GM19455 (cell line): ENCODE measurements around the gene PLCL2.
A peak's percentile ranks its signal among the peaks of the same experiment; 100 is the strongest.

ENCODE experiments used
- ATAC-seq: cut with Tn5 transposase; IDR thresholded peaks from one replicate; pipeline ENCODE4 v1.9.1; 2021; ENCODE audit not compliant: unreplicated experiment

PLCL2 gene

DNA sequence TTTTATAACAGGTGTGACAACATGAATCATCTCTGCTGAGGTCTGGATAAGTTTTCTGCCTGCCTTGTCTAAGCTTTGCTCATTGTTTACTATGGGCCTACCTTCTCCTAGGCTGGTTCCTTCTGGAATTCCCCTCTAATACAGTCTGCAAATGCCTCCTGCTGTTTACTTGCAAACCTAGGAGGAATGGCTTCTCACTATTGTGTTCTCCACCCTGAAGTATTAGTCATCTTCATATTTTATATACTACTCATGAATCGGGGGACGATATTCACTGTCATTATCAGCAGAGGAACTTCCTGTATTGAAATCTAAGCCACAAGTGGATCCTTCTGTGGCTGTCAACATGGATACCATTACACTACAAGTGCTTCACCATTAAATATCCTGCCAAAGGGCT is 154.8 kb downstream of the PLCL2 start:
- ATAC-seq: no peak

DNA sequence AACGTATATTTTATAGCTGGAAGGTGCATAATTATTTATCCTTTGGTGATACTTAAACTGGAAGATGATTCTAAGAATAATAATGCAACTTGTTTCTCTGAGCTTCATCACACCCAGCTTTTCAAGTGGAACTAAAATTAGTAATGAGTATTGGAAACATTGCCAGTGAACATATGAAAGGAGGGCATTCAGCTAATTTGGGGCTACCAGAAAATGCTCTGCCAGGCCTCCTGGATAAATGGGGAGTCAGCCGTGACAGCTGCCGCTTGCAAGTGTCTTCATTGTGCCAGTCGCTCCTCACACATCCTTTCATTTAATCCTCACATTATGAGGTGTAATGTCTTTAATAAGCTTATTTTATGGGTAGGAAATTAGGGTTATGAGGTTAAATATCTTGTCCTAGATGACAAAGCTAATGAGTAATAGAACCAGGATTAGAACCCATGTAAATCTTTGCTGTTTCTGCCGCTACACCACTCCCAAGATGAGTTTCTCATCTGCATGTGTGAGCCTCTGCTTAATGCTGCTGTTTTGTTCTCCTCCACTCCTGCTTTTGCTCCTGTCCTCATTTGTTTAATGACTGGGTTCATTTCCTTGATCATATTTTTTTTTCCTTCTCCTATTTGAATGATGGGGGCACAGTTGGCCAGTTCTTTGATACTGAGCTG is 155.7 kb downstream of the PLCL2 start:
- ATAC-seq: no peak

DNA sequence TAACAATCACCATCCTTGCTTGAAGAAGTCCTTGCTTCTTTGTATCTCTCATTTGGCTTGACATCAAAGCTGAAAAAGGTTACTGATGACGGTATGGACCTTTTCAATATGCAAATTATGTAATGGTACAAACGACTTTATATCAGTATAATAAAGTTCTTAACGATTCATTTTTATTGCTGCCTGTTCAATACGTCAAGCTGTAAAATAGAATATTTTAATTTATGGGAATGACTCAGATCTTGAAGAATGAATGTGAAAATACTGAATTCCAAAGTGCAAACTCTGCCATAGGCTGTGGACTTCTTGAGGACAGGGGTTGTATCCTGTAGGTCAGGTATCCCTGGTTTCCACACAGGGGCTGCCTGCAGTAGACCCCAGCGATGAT is 156.2 kb downstream of the PLCL2 start:
- ATAC-seq: no peak

DNA sequence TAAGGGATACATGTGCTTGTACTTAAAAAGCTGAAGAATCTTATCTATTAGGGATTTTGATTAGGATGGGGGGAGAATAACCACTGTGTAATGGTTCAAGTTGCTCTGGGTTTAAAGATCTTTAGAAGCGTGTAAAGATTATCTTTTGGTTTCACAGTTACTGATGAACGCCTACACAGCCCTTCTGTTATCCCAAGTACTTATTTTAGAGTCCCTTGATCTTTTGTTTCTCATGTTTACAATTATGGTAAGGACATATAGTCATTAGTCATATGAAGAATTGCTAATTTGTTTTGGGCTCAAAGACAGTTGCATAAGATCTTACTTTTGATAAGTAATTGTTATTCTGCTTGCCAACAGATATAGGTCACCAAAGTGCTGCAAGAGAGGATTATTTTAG is 160.1 kb downstream of the PLCL2 start:
- ATAC-seq: peak; percentile 90

DNA sequence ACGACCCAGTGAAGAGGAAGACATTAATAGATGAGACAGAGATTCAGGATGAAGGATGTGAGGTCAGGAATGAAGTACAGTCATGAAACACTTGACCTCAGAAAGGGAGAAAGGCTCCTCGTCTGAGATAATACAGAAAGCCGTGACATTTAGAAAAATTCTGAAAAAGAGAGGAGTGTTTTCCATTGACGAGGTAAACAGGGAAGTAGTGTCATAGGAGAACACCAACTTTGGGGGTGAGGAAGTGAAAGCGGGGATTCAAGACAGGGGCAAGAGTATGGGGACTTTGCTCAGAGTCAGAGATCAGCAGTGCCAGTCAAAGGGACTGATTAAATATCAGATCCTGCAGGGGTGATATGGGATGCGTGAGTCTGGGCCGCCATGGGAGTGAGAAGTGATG is 160.9 kb downstream of the PLCL2 start:
- no peak for ATAC-seq

DNA sequence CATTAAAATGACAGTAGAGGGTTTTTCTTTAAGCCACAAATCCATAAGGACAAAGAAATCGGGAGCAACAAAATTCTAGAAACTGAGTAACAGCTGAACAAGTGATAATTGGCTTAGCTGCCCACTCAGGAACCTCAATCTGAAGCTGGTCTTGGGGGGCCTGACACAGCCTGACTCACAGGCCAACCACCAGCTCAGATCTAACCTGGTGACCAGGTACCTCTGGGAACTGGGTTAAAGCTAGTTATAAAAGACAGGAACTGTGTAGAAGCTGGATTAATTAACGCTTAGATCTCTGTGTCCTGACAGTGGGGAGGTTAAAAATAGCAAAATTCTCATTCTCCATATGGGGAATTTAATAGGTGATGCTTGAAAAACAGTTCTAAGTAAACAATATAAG is 161.9 kb downstream of the PLCL2 start:
- ATAC-seq: no peak

DNA sequence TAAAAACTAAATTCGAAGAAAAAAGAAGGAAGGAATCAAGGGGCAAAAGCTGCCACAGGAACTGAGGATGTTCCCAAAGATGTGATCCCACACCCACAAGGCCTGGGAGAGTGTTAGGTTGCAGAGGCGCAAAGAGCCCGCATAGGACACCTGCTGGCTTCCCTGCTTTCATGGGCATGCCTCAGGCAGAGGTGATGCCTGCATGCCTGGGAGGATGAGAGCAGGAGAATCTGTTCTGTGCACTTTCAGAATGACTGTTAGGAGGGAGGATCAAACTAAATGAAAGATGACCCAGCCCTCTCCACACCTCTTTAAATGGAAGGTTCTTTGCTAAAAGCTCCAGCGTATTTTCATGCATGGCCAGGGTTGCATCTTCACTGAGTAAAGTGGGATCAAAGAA is 162.4 kb downstream of the PLCL2 start:
- ATAC-seq: no peak

DNA sequence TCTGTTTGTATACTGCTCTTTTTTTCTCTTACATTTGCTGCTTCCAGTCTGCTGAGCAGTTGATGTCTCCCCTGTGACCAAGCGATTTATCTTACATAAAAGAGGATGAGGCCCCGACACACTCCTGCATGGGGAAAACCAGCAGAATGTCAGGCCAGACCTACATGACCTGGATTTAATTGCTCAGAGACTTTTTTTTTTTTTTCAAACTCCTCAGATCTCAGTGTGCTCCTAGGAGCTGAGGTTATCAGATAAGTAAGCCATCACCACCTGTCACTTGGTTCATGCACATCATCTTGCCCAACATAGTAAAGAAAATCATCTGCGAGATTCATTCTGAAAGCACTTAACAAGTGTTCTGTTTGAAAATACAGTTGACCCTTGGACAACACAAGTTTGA is 163.1 kb downstream of the PLCL2 start:
- ATAC-seq: no peak

DNA sequence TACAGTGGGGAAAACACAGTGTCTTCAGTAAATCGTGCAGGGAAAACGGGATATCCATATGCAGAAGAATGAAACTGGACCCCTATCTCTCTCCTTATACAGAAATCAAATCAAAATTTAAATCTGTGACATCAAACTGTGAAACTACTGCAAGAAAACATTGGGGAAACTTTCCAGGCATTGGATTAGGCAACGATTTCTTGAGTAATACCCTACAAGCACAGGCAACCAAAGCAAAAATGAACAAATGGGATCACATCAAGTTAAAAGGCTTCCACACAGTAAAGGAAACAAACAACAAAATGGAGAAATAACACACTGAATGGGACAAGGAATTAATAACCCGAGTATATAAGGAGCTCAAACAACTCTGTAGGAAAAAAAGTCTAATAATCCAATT is 165.3 kb downstream of the PLCL2 start:
- no peak for ATAC-seq

DNA sequence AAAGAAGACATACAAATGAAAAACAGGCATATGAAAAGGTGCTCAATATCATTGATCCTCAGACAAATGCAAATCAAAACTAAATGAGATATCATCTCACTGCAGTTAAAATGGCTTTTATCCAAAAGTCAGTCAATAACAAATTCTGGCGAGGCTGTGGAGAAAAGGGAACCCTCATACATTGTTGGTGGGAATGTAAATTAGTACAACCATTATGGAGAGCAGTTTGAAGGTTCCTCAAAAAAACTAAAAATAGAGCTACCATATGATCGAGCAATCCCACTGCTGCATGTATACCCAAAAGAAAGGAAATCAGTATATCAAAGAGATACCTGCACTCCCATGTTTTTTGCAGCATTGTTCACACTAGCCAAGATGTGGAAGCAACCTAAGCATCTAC is 165.8 kb downstream of the PLCL2 start:
- no peak for ATAC-seq

DNA sequence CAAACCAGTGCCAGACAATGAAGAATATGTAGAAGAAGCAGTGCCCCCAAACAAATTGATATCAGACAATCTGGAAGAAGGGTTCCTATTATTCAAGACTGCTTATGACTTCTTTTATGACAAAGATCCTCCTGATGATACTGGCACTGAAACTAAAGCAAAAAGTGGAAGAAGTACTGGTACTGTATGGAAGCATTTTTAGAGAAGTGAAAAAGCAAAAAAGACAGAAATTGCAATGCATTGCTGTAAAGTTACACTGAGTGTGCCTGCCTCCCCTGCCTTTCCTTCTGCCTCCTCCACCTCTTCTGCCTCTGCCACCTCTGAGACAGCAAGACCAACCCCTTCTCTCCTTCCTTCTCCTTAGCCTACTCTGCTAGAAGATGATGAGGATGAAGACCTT is 167.6 kb downstream of the PLCL2 start:
- peak; percentile 52 for ATAC-seq

DNA sequence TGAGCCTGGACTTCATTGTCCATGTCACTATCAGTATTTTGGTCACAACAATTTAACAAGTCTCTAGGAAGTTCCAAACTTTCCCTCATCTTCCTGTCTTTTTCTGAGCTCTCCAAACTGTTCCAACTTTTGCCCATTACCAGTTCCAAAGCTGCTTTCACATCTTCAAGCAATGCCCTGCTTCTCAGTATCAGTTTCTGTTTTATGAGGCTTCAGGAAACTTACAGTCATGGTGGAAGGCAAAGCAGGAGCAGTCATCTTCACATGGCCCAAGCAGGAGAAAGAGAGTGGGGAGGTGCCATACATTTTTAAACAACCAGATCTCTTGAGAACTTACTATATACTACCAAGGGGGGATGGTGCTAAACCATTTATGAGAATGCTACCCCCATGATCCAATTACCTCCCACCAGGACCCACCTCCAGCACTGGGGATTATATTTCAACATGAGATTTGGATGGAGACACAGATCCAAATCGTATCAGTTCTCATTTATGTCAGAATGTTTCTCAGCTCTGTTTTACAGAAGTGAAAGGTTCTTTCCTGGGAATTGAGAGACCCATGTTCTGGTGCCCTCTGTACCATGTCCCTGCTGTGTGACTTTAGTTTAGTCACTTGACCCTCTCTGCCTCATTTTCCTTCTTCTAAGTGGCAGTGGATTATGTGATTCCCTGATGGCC is 169.7 kb downstream of the PLCL2 start:
- ATAC-seq: no peak

DNA sequence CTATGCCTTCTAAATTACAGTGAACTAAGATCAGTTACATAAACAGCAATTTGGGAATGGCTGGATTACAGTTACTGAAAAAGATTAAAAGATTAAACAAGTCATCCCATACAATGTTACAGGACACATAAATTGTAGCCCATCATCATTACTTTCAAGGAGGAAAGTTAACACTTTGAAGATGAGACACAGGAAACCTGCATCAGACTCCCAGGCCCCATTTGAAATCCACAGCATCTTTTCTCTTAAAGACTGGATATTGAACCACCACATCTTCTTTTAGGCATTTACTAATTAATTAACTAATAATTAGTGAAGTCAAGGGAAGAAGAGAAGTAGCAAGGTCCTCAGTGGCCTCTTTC is 170.2 kb downstream of the PLCL2 start:
- ATAC-seq: no peak

DNA sequence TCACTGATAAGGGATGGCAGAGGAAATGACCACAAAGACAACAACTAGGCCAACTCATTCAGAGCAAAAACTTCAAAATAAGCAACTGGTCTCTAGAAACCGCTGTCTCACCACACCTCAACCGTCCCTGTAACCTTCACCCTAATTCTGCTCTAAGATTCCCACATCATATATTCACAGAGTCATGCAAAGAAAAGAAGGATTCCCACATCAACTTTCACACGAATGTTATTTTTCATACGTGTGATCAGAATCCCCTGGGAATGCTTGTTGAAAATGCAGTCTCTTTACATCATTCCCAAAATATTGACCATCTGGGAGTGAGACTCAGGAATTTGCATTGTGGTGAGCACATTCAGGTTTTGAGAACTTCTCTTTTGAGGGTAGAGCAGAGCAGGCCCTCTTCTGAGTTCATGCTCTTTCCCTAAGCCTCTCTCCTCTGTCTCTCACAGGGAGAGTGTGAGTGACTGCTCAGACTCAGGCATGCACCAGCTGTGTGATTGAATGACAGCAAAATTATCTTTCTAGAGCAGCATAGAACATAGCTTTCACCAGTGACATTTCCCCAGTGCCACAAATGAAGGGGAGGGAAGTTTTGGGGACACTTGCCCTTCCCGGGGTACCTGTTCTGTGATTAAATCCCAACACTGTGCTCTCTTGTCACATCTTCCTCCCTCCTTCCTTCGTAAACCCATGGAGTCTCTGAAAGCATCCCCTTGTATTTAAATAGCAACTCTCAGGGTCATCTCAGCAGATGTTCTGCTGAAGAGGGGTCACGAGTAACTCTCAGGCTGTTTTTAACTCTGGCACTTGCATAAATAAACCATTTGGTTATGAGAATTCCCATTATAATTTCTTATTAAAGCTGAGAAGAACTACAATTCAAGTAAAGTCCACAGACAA is 170.9 kb downstream of the PLCL2 start:
- ATAC-seq: peak; percentile 77

DNA sequence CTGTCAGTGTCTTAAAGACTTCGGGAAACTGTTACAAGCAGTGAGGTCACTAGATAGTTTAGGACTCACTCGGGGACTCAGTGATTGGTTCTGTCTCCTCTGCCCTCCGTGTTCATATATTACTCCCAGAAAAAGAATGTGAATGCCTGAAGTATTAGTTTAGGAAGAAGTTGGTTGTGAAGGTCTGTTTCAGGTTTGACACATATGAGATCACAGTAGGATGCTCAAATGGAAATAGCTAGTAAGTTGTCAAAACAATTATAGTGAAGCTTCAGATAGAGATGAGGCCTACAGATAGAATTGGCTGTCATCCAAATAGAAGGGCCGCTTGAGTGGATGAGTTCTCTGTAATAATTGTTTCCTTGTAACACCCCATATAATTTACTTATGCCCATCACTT is 172.6 kb downstream of the PLCL2 start:
- ATAC-seq: no peak

DNA sequence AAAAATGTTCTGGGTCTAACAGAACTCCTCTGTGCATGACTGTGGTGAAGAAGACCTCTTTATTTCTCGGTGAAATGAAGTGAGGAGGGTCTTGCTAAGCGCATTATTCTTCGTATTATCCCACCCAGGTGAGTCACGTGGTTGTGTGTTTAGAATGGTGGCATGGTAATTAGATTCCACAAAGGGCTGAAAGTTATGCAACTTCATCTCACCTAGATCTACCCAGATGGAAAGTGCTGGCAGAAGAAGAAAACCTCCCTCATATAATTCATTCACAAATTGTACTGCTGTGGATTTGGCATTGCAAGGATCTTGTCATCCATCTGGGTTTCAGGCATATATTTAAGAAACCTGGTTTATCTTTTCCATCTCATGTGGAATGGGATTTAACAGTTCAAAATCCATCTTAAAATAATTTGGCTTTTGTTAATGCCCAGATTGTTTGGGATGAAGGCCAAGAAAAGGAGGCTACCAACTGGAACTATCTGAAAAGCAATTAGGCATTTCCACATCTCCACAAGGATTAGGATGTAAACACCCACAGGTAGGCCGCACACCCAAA is 175.3 kb downstream of the PLCL2 start:
- no peak for ATAC-seq

DNA sequence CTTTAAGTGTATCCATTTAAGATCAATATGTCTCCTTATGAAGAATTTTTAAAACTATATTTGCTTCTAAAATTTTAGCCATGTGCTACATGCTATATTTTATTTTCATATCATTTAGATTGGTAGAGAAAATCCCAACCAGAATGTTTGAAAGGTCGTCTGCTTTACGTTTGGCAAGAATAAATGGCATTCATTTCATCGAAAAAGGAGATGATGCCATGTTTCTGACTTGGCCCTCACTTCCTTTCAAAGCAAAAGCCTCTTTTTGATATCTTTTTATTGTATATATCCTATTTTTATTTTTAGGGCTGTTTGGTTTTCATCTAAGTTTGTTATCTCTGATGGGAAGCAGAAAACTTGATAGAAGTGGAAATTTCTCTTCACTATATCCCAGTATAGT is 176.2 kb downstream of the PLCL2 start:
- ATAC-seq: no peak

DNA sequence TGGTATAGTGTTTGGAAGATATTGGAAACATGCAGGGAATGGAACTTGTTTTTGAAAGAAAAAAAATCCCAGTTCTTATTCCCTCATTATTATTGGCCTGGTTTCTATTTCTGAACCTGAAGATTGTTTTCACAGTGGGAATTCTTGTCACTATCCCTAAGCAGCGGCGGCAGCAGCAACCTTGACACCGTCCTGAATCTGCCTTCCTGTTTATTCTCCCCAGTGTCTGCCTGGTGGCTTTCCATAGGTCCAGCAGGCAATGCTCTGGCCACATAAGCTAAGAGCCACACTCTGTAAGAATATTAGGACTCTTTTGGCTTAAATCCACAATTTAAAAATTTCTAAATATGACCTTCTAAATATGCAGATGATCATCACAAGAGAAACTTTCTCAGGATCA is 178.0 kb downstream of the PLCL2 start:
- no peak for ATAC-seq

DNA sequence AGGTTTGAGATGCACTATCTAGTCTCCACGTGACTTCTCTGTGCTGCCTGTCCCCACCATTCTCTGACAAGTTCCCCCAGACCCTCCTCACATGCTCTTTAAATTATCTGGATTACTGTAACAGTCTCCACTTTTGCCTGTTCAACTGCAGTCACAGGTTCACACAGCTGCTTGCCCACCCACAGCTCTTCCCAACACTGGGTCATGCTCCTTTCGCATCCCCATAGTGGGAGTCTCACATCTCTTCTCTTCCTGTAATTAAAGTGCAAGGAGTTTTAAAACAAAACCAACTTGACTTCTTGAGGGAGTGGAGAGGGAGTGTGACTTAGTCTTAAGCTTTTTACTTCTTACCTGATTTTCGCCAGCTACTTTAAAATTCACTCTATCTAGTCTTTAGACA is 178.8 kb downstream of the PLCL2 start:
- ATAC-seq: no peak

DNA sequence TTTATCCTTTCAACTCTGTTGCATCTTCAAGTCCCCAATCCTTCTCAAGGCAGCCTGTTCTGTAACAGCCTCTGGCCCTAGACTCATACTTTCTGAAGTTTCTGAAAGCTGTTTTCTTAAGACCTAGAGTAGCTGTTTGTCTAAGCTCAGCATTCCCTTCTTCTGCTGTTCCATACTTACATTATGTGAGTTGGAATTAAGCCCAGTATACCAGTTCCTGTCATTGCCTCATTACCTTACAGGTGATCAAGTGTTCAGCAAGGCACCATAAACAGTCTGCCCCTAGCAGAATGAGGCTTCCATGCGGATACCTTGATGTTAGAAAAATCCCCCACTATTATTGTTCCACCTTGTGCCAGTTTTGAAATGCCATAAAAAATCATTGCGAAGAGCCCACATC is 180.6 kb downstream of the PLCL2 start:
- ATAC-seq: no peak

DNA sequence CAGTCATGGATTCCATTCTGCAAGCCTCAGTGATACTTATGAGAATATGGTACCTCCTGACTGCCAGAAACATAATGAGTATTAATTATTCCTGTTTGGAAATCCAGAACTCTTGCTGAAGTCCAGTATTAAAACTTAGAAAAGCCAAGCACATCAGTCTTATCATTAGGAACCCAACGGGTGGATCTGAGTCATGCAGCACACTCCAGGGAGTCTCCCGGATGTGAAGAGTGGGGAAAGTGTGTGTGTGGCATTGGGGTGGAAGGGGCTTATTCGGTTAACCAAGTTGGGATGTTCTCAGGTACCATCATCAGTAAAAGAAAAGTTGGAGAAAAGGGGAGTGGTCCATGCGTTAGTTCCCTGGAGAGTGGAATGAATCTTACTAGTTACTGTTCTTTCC is 181.1 kb downstream of the PLCL2 start:
- ATAC-seq: no peak

DNA sequence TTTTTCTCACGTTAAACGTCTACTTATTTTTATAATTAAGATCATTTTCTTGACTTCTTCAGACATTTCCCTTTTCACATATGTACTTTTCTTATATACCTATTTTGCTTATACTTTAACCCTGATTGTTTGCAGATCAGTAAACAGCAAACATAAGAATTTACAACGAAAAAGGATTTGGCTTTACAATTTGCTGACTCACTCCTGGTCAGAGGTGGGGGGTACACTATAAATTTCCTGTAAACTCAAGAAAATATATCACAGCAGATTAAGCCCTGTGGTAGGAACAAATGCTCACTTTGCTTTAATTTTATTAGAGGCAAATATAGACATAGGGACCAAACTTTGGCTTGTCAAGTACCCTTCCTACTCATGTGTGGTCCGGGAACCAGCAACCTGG is 185.0 kb downstream of the PLCL2 start:
- ATAC-seq: no peak
